ENCODE measurements around the gene ENPP6.

The ENPP6 gene

GRCh38 chr4:184192933-184193332 is 24.7 kb downstream of the ENPP6 start:
- TF ChIP-seq, protein P1, sequence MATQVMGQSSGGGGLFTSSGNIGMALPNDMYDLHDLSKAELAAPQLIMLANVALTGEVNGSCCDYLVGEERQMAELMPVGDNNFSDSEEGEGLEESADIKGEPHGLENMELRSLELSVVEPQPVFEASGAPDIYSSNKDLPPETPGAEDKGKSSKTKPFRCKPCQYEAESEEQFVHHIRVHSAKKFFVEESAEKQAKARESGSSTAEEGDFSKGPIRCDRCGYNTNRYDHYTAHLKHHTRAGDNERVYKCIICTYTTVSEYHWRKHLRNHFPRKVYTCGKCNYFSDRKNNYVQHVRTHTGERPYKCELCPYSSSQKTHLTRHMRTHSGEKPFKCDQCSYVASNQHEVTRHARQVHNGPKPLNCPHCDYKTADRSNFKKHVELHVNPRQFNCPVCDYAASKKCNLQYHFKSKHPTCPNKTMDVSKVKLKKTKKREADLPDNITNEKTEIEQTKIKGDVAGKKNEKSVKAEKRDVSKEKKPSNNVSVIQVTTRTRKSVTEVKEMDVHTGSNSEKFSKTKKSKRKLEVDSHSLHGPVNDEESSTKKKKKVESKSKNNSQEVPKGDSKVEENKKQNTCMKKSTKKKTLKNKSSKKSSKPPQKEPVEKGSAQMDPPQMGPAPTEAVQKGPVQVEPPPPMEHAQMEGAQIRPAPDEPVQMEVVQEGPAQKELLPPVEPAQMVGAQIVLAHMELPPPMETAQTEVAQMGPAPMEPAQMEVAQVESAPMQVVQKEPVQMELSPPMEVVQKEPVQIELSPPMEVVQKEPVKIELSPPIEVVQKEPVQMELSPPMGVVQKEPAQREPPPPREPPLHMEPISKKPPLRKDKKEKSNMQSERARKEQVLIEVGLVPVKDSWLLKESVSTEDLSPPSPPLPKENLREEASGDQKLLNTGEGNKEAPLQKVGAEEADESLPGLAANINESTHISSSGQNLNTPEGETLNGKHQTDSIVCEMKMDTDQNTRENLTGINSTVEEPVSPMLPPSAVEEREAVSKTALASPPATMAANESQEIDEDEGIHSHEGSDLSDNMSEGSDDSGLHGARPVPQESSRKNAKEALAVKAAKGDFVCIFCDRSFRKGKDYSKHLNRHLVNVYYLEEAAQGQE (IDR thresholded peaks at IDR 0.05; ENCODE audit: low read depth) = no peak
- TF ChIP-seq CREB1 (IDR thresholded peaks at IDR 0.05; ENCODE audit: low read depth) = no peak
- no peak for TF ChIP-seq YY1 (IDR thresholded peaks at IDR 0.05; ENCODE audit: low read depth)

- TF ChIP-seq CEBPB (IDR thresholded peaks at IDR 0.05) (no peak), TAF1 (IDR thresholded peaks at IDR 0.05; ENCODE audit: low read depth) (no peak), FOXM1 (IDR thresholded peaks at IDR 0.05; ENCODE audit: borderline replicate concordance, low read depth) (no peak), TCF12 (IDR thresholded peaks at IDR 0.05; ENCODE audit: low read depth) (no peak), TEAD4 (IDR thresholded peaks at IDR 0.05) (no peak), NFIC (IDR thresholded peaks at IDR 0.05) (no peak), EGR1 (IDR thresholded peaks at IDR 0.05) (no peak), CREB1 (IDR thresholded peaks at IDR 0.05; ENCODE audit: low read depth) (no peak), ZBTB7A (IDR thresholded peaks at IDR 0.05; ENCODE audit: low read depth) (no peak)
- TF ChIP-seq, protein P2, sequence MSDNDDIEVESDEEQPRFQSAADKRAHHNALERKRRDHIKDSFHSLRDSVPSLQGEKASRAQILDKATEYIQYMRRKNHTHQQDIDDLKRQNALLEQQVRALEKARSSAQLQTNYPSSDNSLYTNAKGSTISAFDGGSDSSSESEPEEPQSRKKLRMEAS (IDR thresholded peaks at IDR 0.05) = no peak
- TF ChIP-seq, protein P1 (IDR thresholded peaks at IDR 0.05; ENCODE audit: low read depth) = no peak
- TF ChIP-seq, protein P3, sequence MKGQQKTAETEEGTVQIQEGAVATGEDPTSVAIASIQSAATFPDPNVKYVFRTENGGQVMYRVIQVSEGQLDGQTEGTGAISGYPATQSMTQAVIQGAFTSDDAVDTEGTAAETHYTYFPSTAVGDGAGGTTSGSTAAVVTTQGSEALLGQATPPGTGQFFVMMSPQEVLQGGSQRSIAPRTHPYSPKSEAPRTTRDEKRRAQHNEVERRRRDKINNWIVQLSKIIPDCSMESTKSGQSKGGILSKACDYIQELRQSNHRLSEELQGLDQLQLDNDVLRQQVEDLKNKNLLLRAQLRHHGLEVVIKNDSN (IDR thresholded peaks at IDR 0.05) = no peak
Measured at GRCh38 chr4:184191267-184191666, 26.4 kb downstream of the ENPP6 start.

- no peak for TF ChIP-seq ZBTB7A (IDR thresholded peaks at IDR 0.05; ENCODE audit: low read depth)
- TF ChIP-seq RAD21 (IDR thresholded peaks at IDR 0.05; ENCODE audit: low read depth) = no peak
- TF ChIP-seq TAF1 (IDR thresholded peaks at IDR 0.05; ENCODE audit: low read depth) = no peak
- TF ChIP-seq YY1 (IDR thresholded peaks at IDR 0.05; ENCODE audit: low read depth) = no peak
- TF ChIP-seq TEAD4 (IDR thresholded peaks at IDR 0.05) = no peak
- no peak for TF ChIP-seq EP300 (IDR thresholded peaks at IDR 0.05; ENCODE audit: borderline replicate concordance)
- TF ChIP-seq NFIC (IDR thresholded peaks at IDR 0.05) = no peak
Measured at GRCh38 chr4:184190711-184191110, 27.0 kb downstream of the ENPP6 start.

GRCh38 chr4:184189966-184190365 is 27.7 kb downstream of the ENPP6 start:
- TF ChIP-seq EP300 (IDR thresholded peaks at IDR 0.05; ENCODE audit: borderline replicate concordance) (no peak), TCF12 (IDR thresholded peaks at IDR 0.05; ENCODE audit: low read depth) (no peak), CEBPB (IDR thresholded peaks at IDR 0.05) (no peak), CREB1 (IDR thresholded peaks at IDR 0.05; ENCODE audit: low read depth) (no peak), NFIC (IDR thresholded peaks at IDR 0.05) (no peak), TEAD4 (IDR thresholded peaks at IDR 0.05) (no peak), TAF1 (IDR thresholded peaks at IDR 0.05; ENCODE audit: low read depth) (no peak), YY1 (IDR thresholded peaks at IDR 0.05; ENCODE audit: low read depth) (no peak)
- TF ChIP-seq, protein P1 (IDR thresholded peaks at IDR 0.05; ENCODE audit: low read depth) = no peak
- TF ChIP-seq, protein P2 (IDR thresholded peaks at IDR 0.05) = no peak
- TF ChIP-seq, protein P3 (IDR thresholded peaks at IDR 0.05) = no peak
